Neural progenitor cell (in vitro differentiated cells): ENCODE data around the gene RFPL3. TPM values are rescaled to one million over a fixed set of nuclear protein-coding genes. Genes with fewer than 3 reads are reported as not detected.

Experiments
- DNase-seq: peaks from one replicate; pipeline ENCODE4 v3.0.0-alpha.2; 2016; ENCODE audit warnings: low spot score
- H2AFZ ChIP-seq: fragments of 200-600 bp; sonication (generic); replicated peaks from 2 replicates; pipeline ENCODE4 v1.6.1; 2016; ENCODE audit warnings: antibody characterized with exemption
- H3F3A ChIP-seq: fragments of 200-600 bp; sonication (generic); 2 replicates; pipeline ENCODE4 v1.6.1; 2016; ENCODE audit warnings: antibody characterized with exemption, low read depth
- H3K27ac ChIP-seq: fragments of 200-600 bp; sonication (generic); 2 replicates; pipeline ENCODE4 v1.5.1; 2016; ENCODE audit warnings: mild to moderate bottlenecking
- H3K27me3 ChIP-seq: fragments of 200-600 bp; sonication (generic); 2 replicates; pipeline ENCODE4 v1.6.1; 2016; ENCODE audit warnings: mild to moderate bottlenecking, moderate library complexity
- H3K36me3 ChIP-seq: fragments of 200-600 bp; sonication (generic); 2 replicates; pipeline ENCODE4 v1.5.1; 2016
- H3K4me1 ChIP-seq: fragments of 200-600 bp; sonication (generic); 2 replicates; pipeline ENCODE4 v1.6.1; 2016; ENCODE audit warnings: mixed run types
- H3K4me2 ChIP-seq: fragments of 200-600 bp; sonication (generic); 2 replicates; pipeline ENCODE4 v1.6.1; 2016
- H3K4me3 ChIP-seq: fragments of 200-600 bp; sonication (generic); 2 replicates; pipeline ENCODE4 v1.5.1; 2016
- H3K79me2 ChIP-seq: fragments of 200-600 bp; sonication (generic); 2 replicates; pipeline ENCODE4 v1.6.1; 2016; ENCODE audit warnings: low read depth
- H3K9ac ChIP-seq: fragments of 200-600 bp; sonication (generic); 2 replicates; pipeline ENCODE4 v1.6.1; 2016
- H3K9me3 ChIP-seq: fragments of 200-600 bp; sonication (generic); 2 replicates; pipeline ENCODE4 v1.5.1; 2016; ENCODE audit warnings: low read depth
- H4K20me1 ChIP-seq: fragments of 200-600 bp; sonication (generic); 2 replicates; pipeline ENCODE4 v1.6.1; 2016; ENCODE audit warnings: low read depth
- H3K27ac Mint-ChIP-seq: 3 replicates; pipeline ENCODE4 v1.8.0; 2021; ENCODE audit warnings: mixed read lengths
- H3K27me3 Mint-ChIP-seq: 2 replicates; pipeline ENCODE4 v1.8.0; 2022; ENCODE audit warnings: low read depth, mild to moderate bottlenecking, inconsistent platforms, moderate library complexity, mixed read lengths; ENCODE audit not compliant: insufficient read depth
- H3K36me3 Mint-ChIP-seq: 3 replicates; pipeline ENCODE4 v1.8.0; 2021; ENCODE audit warnings: mixed read lengths
- H3K4me1 Mint-ChIP-seq: 3 replicates; pipeline ENCODE4 v1.8.0; 2021; ENCODE audit warnings: mixed read lengths
- H3K4me3 Mint-ChIP-seq: 3 replicates; pipeline ENCODE4 v1.8.0; 2021; ENCODE audit warnings: mild to moderate bottlenecking, moderate library complexity, mixed read lengths
- H3K9me3 Mint-ChIP-seq: 3 replicates; pipeline ENCODE4 v1.8.0; 2020; ENCODE audit warnings: mixed read lengths
- CTCF ChIP-seq: fragments of 200-600 bp; sonication (generic); IDR thresholded peaks from 2 replicates; pipeline ENCODE4 v1.5.1; 2017; ENCODE audit warnings: antibody characterized with exemption, mild to moderate bottlenecking
- EZH2 ChIP-seq: fragments of 200-600 bp; sonication (generic); IDR thresholded peaks from 2 replicates; pipeline ENCODE4 v1.6.1; 2017; ENCODE audit warnings: antibody characterized with exemption, mild to moderate bottlenecking, moderate library complexity
- EZH2phosphoT487 ChIP-seq: fragments of 200-600 bp; sonication (generic); IDR thresholded peaks from 2 replicates; pipeline ENCODE4 v1.6.1; 2017; ENCODE audit warnings: antibody characterized with exemption
- total RNA-seq: library from RNA; depleted of rRNA; stranded (reverse); fragments of >200 nt; gene quantifications from 2 replicates; pipeline ENCODE4 v1.2.3, GENCODE V29; 2015; ENCODE audit warnings: low replicate concordance

Gene RFPL3
- total RNA-seq, 1 donor from 2014 or later = not detected

DNA sequence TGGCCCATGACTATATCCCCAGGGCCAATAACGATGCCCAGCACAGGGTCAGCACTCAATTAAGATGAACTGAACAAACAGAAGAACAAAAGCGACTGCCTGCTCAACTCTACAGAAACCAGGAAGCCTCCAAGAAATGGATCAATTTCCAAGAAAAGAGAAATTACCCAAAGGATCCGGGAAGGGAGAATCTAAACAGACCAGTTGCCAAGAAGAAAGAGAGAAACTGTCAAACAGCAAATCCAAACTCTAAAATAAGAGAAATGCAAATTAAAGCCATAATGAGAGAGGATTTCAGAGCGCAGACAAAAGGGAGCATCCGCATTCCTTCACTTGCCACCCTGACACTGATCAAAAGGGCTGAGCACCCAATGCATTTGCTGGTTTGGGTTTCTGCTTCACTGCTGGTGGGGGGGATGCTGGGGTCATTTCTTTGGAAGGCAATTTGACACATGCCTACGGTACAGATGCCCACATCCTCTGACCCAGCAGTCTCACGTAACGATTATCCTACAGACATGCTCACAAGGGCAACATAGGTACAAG lies 37.7 kb upstream of the RFPL3 start:
- Histone ChIP-seq H3K4me3 (no peak overlapping the region), H4K20me1 (no peaks in the 10 kb centered on the region), H3K9ac (no peak overlapping the region), H3K79me2 (no peaks in the 10 kb centered on the region), H3K27ac (no peak overlapping the region), H3F3A (peaks cover 13% of the 10 kb centered on the region), H3K36me3 (no peaks in the 10 kb centered on the region), H3K9me3 (no peaks in the 10 kb centered on the region), H3K27me3 (no peaks in the 10 kb centered on the region), H3K4me1 (peaks cover 15% of the 10 kb centered on the region), H3K4me2 (peak overlapping the region; percentile 63), H2AFZ (no peak overlapping the region)
- Mint-ChIP-seq H3K4me3 (peak overlapping the region; percentile 21), H3K36me3 (no peaks in the 10 kb centered on the region), H3K4me1 (peaks cover 18% of the 10 kb centered on the region), H3K9me3 (peaks cover 2% of the 10 kb centered on the region), H3K27me3 (peaks cover 4% of the 10 kb centered on the region), H3K27ac (peak overlapping the region; percentile 17)
- DNase-seq = peak; percentile 36
- TF ChIP-seq EZH2 (no peak), CTCF (no peak), EZH2phosphoT487 (no peak)

GRCh38 chr22:32322986-32323385 lies 34.7 kb upstream of the RFPL3 start:
- Histone ChIP-seq H3K79me2 (no peaks in the 10 kb centered on the region), H3F3A (peaks cover 13% of the 10 kb centered on the region), H3K27ac (no peak overlapping the region), H4K20me1 (no peaks in the 10 kb centered on the region), H3K9ac (no peak overlapping the region), H3K4me2 (no peak overlapping the region), H2AFZ (peak overlapping the region; percentile 59), H3K4me1 (peaks cover 15% of the 10 kb centered on the region), H3K9me3 (no peaks in the 10 kb centered on the region), H3K36me3 (no peaks in the 10 kb centered on the region), H3K27me3 (no peaks in the 10 kb centered on the region), H3K4me3 (no peak overlapping the region)
- Mint-ChIP-seq H3K27me3 (peaks cover 7% of the 10 kb centered on the region), H3K36me3 (no peaks in the 10 kb centered on the region), H3K4me1 (peaks cover 23% of the 10 kb centered on the region), H3K9me3 (peaks cover 3% of the 10 kb centered on the region), H3K27ac (no peak overlapping the region), H3K4me3 (no peak overlapping the region)
- TF ChIP-seq EZH2phosphoT487 (no peak), CTCF (no peak), EZH2 (no peak)
- DNase-seq = no peak

DNA sequence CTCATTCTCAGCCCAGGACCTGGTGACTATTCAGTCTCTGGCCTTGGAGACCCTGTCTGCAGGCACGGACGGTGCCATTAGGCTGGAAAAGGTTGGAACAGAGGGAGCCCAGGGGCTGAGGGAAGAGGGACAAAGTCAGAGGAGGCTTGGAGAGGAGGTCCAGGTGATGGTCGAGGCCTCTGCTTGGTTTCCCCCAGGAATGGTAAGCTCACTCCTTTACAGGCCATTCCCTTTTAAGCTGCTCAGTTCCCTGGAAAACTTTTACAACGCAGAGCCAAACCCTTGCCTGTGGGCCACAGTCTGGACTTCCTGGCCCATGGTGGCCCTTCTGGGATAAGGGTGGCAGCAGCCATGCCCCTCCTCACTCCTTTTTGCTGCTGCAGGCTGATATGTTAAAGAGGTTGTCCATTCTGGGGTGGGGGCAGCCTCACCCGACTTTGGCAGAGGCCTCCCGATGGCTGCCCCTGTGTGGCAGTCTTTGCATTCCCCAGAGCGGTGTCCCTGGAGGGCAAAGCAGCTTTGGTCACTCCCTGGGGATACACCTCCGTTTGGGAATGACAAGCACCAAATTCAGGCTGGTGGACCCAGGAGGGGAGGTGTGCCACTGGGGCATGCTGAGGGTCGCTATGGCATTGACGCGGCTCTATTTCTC lies 34.0 kb upstream of the RFPL3 start:
- H3K9me3 ChIP-seq = no peaks in the 10 kb centered on the region
- peaks cover 23% of the 10 kb centered on the region for H3K4me1 Mint-ChIP-seq
- H2AFZ ChIP-seq = no peak overlapping the region
- no peak overlapping the region for H3K9ac ChIP-seq
- H3K27ac ChIP-seq = no peak overlapping the region
- TF ChIP-seq CTCF (no peak), EZH2 (no peak), EZH2phosphoT487 (no peak)
- H4K20me1 ChIP-seq = no peaks in the 10 kb centered on the region
- no peaks in the 10 kb centered on the region for H3K27me3 ChIP-seq
- H3K36me3 Mint-ChIP-seq = no peaks in the 10 kb centered on the region
- no peak for DNase-seq
- H3K27ac Mint-ChIP-seq = no peak overlapping the region
- no peaks in the 10 kb centered on the region for H3K36me3 ChIP-seq
- no peak overlapping the region for H3K4me3 ChIP-seq
- H3K4me2 ChIP-seq = no peak overlapping the region
- H3K4me1 ChIP-seq = peaks cover 15% of the 10 kb centered on the region
- H3F3A ChIP-seq = peaks cover 13% of the 10 kb centered on the region
- H3K4me3 Mint-ChIP-seq = no peak overlapping the region
- H3K27me3 Mint-ChIP-seq = peaks cover 7% of the 10 kb centered on the region
- peaks cover 4% of the 10 kb centered on the region for H3K9me3 Mint-ChIP-seq
- H3K79me2 ChIP-seq = no peaks in the 10 kb centered on the region
